ENCODE results near the gene CNIH2. TPM values are rescaled to one million over a fixed set of nuclear protein-coding genes. Genes with fewer than 3 reads are reported as not detected.

Gene CNIH2
- total and polyA plus RNA-seq, 2 of the 13 experiments (the other 11 are each of a cell fraction or from before 2014, with no cell fraction given): 0.60 to 0.69 TPM

- TF ChIP-seq SAFB2 (CRISPR knock-in tag; IDR thresholded peaks at IDR 0.05; ENCODE audit: borderline replicate concordance, low read depth) (no peak), ETV6 (CRISPR knock-in tag; conservative IDR thresholded peaks at IDR 0.05) (no peak), CREBL2 (CRISPR knock-in tag; IDR thresholded peaks at IDR 0.05; ENCODE audit: borderline replicate concordance) (no peak), ZSCAN20 (CRISPR knock-in tag; IDR thresholded peaks at IDR 0.05; ENCODE audit: borderline replicate concordance) (no peak), HMGXB4 (CRISPR knock-in tag; IDR thresholded peaks at IDR 0.05; ENCODE audit: borderline replicate concordance in 1 of 2, low read depth in 1 of 2) (peak in 1 of 2 experiments; percentile 41; a peak in 1 of 4 replicates), SCMH1 (CRISPR knock-in tag; IDR thresholded peaks at IDR 0.05; ENCODE audit: borderline replicate concordance) (no peak), SP1 (IDR thresholded peaks at IDR 0.05) (no peak), SP1 (CRISPR knock-in tag; IDR thresholded peaks at IDR 0.05) (no peak), ZNF280D (CRISPR knock-in tag; IDR thresholded peaks at IDR 0.05) (0 out of 2 replicates have a peak, but pooled peaks have one; percentile 21), GPN1 (CRISPR knock-in tag; IDR thresholded peaks at IDR 0.05; ENCODE audit: borderline replicate concordance) (no peak), ZBTB42 (CRISPR knock-in tag; IDR thresholded peaks at IDR 0.05) (no peak), U2AF1 (optimal IDR thresholded peaks at IDR 0.05; ENCODE audit: low read depth, low read length) (no peak), ZNF703 (CRISPR knock-in tag; IDR thresholded peaks at IDR 0.05; ENCODE audit: borderline replicate concordance) (no peak), SRSF1 (optimal IDR thresholded peaks at IDR 0.05; ENCODE audit: low read depth, low read length) (no peak), CCDC6 (CRISPR knock-in tag; IDR thresholded peaks at IDR 0.05) (peak; percentile 64; the same call in 1 of the 2 replicates), NFE2 (CRISPR knock-in tag; IDR thresholded peaks at IDR 0.05) (no peak), RARG (CRISPR knock-in tag; IDR thresholded peaks at IDR 0.05; ENCODE audit: low read depth) (no peak), THRA (CRISPR knock-in tag; IDR thresholded peaks at IDR 0.05; ENCODE audit: borderline replicate concordance) (0 out of 2 replicates have a peak, but pooled peaks have one; percentile 48), ZNF12 (CRISPR knock-in tag; IDR thresholded peaks at IDR 0.05) (no peak)
- TF ChIP-seq, protein P1, sequence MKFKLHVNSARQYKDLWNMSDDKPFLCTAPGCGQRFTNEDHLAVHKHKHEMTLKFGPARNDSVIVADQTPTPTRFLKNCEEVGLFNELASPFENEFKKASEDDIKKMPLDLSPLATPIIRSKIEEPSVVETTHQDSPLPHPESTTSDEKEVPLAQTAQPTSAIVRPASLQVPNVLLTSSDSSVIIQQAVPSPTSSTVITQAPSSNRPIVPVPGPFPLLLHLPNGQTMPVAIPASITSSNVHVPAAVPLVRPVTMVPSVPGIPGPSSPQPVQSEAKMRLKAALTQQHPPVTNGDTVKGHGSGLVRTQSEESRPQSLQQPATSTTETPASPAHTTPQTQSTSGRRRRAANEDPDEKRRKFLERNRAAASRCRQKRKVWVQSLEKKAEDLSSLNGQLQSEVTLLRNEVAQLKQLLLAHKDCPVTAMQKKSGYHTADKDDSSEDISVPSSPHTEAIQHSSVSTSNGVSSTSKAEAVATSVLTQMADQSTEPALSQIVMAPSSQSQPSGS (CRISPR knock-in tag; IDR thresholded peaks at IDR 0.05): peak; percentile 71; the same call in 1 of the 2 replicates
Measured at GRCh38 chr11:66282468-66283455, 4.8 kb downstream of the CNIH2 start (continued).

Data from HepG2 (cell line).